ENCODE results near the gene CCDC159. TPM values are rescaled to one million over a fixed set of nuclear protein-coding genes. Genes with fewer than 3 reads are reported as not detected.

CCDC159 gene
- total RNA-seq, 1 experiment from 2014 or later = 6.8 TPM

GRCh38 chr19:11384778-11385129, 38.4 kb downstream of the CCDC159 start (continued):
- no peak for TF ChIP-seq ARID4B (CRISPR knock-in tag; IDR thresholded peaks at IDR 0.05; ENCODE audit: borderline replicate concordance)
- TF ChIP-seq, protein P1, sequence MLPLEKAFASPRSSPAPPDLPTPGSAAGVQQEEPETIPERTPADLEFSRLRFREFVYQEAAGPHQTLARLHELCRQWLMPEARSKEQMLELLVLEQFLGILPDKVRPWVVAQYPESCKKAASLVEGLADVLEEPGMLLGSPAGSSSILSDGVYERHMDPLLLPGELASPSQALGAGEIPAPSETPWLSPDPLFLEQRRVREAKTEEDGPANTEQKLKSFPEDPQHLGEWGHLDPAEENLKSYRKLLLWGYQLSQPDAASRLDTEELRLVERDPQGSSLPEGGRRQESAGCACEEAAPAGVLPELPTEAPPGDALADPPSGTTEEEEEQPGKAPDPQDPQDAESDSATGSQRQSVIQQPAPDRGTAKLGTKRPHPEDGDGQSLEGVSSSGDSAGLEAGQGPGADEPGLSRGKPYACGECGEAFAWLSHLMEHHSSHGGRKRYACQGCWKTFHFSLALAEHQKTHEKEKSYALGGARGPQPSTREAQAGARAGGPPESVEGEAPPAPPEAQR (CRISPR knock-in tag; IDR thresholded peaks at IDR 0.05) = no peak
- no peak for TF ChIP-seq ETV6 (CRISPR knock-in tag; IDR thresholded peaks at IDR 0.05)

- DNase-seq (ENCODE audit: low spot score) = no peak
- Mint-ChIP-seq H3K4me3 (no peak overlapping the region), H3K27ac (no peak overlapping the region), H3K4me1 (peaks cover 5% of the 10 kb centered on the region; the same call in 1 of the 2 replicates), H3K9me3 (peaks cover 9% of the 10 kb centered on the region), H3K36me3 (0 out of 2 replicates have a peak, but pooled peaks cover 3% of the 10 kb centered on the region), H3K27me3 (ENCODE audit: low read depth) (no peaks in the 10 kb centered on the region; the same call in 1 of the 2 replicates)
- ATAC-seq = no peak
- CTCF ChIA-PET = interaction anchor here (0.7 to 0.8 kb wide), 2 partner anchors 26 to 505 kb away, joined by 3 to 4 read pairs; no protein-coding TSS in a partner anchor
- POLR2A ChIA-PET = no interaction called here
- TF ChIP-seq ZNF121 (CRISPR knock-in tag; IDR thresholded peaks at IDR 0.05) (no peak), CREB1 (CRISPR knock-in tag; IDR thresholded peaks at IDR 0.05) (no peak), PRRX2 (CRISPR knock-in tag; IDR thresholded peaks at IDR 0.05) (no peak), ELF4 (CRISPR knock-in tag; IDR thresholded peaks at IDR 0.05; ENCODE audit: low read depth) (no peak), MYBL2 (CRISPR knock-in tag; IDR thresholded peaks at IDR 0.05) (no peak), EMX1 (CRISPR knock-in tag; IDR thresholded peaks at IDR 0.05) (no peak), RORB (CRISPR knock-in tag; IDR thresholded peaks at IDR 0.05) (no peak), ATF2 (CRISPR knock-in tag; IDR thresholded peaks at IDR 0.05; ENCODE audit: borderline replicate concordance, low read depth) (no peak), ZNF232 (CRISPR knock-in tag; IDR thresholded peaks at IDR 0.05) (no peak), ETV6 (CRISPR knock-in tag; IDR thresholded peaks at IDR 0.05) (no peak), ZMAT4 (CRISPR knock-in tag; IDR thresholded peaks at IDR 0.05) (no peak)
- TF ChIP-seq, protein P2, sequence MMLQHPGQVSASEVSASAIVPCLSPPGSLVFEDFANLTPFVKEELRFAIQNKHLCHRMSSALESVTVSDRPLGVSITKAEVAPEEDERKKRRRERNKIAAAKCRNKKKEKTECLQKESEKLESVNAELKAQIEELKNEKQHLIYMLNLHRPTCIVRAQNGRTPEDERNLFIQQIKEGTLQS (CRISPR knock-in tag; conservative IDR thresholded peaks at IDR 0.05) = no peak
- TF ChIP-seq, protein P3, sequence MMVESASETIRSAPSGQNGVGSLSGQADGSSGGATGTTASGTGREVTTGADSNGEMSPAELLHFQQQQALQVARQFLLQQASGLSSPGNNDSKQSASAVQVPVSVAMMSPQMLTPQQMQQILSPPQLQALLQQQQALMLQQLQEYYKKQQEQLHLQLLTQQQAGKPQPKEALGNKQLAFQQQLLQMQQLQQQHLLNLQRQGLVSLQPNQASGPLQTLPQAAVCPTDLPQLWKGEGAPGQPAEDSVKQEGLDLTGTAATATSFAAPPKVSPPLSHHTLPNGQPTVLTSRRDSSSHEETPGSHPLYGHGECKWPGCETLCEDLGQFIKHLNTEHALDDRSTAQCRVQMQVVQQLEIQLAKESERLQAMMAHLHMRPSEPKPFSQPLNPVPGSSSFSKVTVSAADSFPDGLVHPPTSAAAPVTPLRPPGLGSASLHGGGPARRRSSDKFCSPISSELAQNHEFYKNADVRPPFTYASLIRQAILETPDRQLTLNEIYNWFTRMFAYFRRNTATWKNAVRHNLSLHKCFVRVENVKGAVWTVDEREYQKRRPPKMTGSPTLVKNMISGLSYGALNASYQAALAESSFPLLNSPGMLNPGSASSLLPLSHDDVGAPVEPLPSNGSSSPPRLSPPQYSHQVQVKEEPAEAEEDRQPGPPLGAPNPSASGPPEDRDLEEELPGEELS (CRISPR knock-in tag; IDR thresholded peaks at IDR 0.05) = no peak
- TF ChIP-seq, protein P4, sequence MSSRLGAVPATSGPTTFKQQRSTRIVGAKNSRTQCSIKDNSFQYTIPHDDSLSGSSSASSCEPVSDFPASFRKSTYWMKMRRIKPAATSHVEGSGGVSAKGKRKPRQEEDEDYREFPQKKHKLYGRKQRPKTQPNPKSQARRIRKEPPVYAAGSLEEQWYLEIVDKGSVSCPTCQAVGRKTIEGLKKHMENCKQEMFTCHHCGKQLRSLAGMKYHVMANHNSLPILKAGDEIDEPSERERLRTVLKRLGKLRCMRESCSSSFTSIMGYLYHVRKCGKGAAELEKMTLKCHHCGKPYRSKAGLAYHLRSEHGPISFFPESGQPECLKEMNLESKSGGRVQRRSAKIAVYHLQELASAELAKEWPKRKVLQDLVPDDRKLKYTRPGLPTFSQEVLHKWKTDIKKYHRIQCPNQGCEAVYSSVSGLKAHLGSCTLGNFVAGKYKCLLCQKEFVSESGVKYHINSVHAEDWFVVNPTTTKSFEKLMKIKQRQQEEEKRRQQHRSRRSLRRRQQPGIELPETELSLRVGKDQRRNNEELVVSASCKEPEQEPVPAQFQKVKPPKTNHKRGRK (CRISPR knock-in tag; IDR thresholded peaks at IDR 0.05; ENCODE audit: borderline replicate concordance) = no peak
- TF ChIP-seq, protein P5, sequence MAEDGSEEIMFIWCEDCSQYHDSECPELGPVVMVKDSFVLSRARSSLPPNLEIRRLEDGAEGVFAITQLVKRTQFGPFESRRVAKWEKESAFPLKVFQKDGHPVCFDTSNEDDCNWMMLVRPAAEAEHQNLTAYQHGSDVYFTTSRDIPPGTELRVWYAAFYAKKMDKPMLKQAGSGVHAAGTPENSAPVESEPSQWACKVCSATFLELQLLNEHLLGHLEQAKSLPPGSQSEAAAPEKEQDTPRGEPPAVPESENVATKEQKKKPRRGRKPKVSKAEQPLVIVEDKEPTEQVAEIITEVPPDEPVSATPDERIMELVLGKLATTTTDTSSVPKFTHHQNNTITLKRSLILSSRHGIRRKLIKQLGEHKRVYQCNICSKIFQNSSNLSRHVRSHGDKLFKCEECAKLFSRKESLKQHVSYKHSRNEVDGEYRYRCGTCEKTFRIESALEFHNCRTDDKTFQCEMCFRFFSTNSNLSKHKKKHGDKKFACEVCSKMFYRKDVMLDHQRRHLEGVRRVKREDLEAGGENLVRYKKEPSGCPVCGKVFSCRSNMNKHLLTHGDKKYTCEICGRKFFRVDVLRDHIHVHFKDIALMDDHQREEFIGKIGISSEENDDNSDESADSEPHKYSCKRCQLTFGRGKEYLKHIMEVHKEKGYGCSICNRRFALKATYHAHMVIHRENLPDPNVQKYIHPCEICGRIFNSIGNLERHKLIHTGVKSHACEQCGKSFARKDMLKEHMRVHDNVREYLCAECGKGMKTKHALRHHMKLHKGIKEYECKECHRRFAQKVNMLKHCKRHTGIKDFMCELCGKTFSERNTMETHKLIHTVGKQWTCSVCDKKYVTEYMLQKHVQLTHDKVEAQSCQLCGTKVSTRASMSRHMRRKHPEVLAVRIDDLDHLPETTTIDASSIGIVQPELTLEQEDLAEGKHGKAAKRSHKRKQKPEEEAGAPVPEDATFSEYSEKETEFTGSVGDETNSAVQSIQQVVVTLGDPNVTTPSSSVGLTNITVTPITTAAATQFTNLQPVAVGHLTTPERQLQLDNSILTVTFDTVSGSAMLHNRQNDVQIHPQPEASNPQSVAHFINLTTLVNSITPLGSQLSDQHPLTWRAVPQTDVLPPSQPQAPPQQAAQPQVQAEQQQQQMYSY (CRISPR knock-in tag; IDR thresholded peaks at IDR 0.05) = no peak
- TF ChIP-seq, protein P6, sequence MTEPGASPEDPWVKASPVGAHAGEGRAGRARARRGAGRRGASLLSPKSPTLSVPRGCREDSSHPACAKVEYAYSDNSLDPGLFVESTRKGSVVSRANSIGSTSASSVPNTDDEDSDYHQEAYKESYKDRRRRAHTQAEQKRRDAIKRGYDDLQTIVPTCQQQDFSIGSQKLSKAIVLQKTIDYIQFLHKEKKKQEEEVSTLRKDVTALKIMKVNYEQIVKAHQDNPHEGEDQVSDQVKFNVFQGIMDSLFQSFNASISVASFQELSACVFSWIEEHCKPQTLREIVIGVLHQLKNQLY (CRISPR knock-in tag; IDR thresholded peaks at IDR 0.05) = no peak
Measured at GRCh38 chr19:11387162-11388034, 41.1 kb downstream of the CCDC159 start.
